IPS-NIHi11 (cell line): ENCODE results near the gene TEX19.
"Not testable (repeated sequence)": the region's sequence is repeated elsewhere in the genome, so short reads cannot be mapped to it uniquely, and the experiment has no call there.

Experiments used
- DNase-seq: peaks from one replicate; pipeline ENCODE4 v3.0.0; 2012; ENCODE audit warnings: mixed read lengths, low spot score

TEX19 gene

GRCh38 chr17:82411396-82412053 is 52.5 kb downstream of the TEX19 start:
- no peak for DNase-seq

- DNase-seq, result not testable (repeated sequence)
Measured at GRCh38 chr17:82412081-82412480, 53.0 kb downstream of the TEX19 start.

- DNase-seq, result no peak
Measured at GRCh38 chr17:82412535-82413520, 53.8 kb downstream of the TEX19 start.
